Sigmoid colon (tissue), 3 donors: Measurements from ENCODE around the gene SOS1.

Experiments used
- POLR2A ChIP-seq, 2 donors: fragments of 450-650 bp; IDR thresholded peaks; one replicate each; pipeline ENCODE4 v1.6.1; 2016; ENCODE audit warnings: antibody characterized with exemption in 2 of 2, mild to moderate bottlenecking in 2 of 2, moderate library complexity in 2 of 2
- TF ChIP-seq, protein P1 (sequence below), 4 experiments: fragments of 450-650 bp in 3 of 4; fragments of 200-600 bp in 1 of 4; IDR thresholded peaks; one replicate each; pipeline ENCODE4 v1.5.1; 2016 to 2019; ENCODE audit warnings: antibody characterized with exemption in 4 of 4, mild to moderate bottlenecking in 3 of 4, moderate library complexity in 2 of 4

DNA sequence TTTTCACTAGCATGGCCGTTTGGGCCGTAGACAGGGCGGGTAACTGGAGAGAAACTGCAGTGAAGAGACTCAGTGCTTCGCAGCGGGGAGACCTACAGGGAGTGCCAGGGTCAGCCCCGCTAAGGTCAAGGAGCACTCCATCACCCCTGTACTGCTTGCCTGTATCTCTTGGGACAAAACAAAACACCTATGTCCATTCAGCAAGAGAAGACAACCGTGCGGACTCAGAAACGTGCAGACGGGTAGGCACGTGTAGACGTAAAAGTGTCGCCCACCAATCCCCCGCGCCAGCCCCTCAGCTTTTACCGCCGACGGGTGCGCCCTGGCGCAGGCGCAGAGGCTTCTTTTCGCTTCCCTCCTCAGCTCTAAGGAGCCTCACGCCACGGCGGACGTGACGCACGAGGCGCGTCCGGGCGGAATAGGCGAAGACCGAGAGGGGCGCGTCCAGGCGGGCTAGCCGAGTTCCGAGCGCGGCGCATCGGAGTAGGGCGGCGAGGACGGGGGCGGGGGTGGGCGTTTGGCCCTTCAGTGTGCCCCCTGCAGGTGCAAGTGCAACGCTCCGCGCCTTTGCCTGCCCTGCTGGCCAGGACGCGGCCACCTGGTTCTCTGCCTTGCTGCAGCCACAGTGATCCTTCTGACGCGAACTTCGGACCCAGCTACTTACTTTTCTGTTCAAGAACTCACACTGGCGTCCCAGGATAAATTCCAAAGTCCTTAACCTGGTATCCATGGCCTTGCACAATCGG is 3.3 kb upstream of the SOS1 start:
- TF ChIP-seq, protein P1, sequence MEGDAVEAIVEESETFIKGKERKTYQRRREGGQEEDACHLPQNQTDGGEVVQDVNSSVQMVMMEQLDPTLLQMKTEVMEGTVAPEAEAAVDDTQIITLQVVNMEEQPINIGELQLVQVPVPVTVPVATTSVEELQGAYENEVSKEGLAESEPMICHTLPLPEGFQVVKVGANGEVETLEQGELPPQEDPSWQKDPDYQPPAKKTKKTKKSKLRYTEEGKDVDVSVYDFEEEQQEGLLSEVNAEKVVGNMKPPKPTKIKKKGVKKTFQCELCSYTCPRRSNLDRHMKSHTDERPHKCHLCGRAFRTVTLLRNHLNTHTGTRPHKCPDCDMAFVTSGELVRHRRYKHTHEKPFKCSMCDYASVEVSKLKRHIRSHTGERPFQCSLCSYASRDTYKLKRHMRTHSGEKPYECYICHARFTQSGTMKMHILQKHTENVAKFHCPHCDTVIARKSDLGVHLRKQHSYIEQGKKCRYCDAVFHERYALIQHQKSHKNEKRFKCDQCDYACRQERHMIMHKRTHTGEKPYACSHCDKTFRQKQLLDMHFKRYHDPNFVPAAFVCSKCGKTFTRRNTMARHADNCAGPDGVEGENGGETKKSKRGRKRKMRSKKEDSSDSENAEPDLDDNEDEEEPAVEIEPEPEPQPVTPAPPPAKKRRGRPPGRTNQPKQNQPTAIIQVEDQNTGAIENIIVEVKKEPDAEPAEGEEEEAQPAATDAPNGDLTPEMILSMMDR (IDR thresholded peaks at IDR 0.05), result peak in 2 of 4 experiments; percentile 23 to 53
- peak; percentile 83 to 91 for TF ChIP-seq POLR2A (IDR thresholded peaks at IDR 0.05)
